ENCODE data around the gene OR4C11. TPM values are rescaled to one million over a fixed set of nuclear protein-coding genes. Genes with fewer than 3 reads are reported as not detected.

The OR4C11 gene, protein sequence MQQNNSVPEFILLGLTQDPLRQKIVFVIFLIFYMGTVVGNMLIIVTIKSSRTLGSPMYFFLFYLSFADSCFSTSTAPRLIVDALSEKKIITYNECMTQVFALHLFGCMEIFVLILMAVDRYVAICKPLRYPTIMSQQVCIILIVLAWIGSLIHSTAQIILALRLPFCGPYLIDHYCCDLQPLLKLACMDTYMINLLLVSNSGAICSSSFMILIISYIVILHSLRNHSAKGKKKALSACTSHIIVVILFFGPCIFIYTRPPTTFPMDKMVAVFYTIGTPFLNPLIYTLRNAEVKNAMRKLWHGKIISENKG
- total RNA-seq = not detected in 2 replicates

DNA sequence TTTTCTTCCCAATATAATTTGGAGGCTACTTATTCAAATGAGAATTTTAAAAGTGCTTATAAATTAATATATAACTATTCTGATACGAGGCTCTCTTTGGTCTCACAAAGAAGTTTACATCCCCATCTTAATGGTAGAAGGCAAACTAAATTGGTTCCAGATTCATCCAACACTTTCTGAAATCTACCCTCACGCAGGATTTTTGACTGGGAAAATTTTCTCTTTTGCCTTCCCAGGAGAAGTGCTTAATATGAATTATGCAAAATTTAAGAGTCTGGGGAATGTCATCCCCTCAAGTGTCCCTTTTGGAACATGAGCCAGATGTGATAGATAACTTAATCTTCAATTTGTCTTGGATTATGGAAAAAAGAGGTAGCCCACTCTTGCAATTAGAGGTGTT, at the start of gene OR4C11:
OR4C11 (minus strand) TSS at position 101 of the 400 bp plus-strand sequence. CDS start 3,272 bp downstream, outside the sequence.

GRCh38 chr11:55648027-55648426, 40.6 kb upstream of the OR4C11 start, which contains the start of gene OR4S2:
Gene OR4S2 (plus strand): TSS chr11:55648327. CDS start chr11:55650904, 2,577 bp downstream.

GRCh38 chr11:55634813-55635212, 27.4 kb upstream of the OR4C11 start, which contains the start of gene OR4P4:
Gene OR4P4 (plus strand): TSS chr11:55635113.

GRCh38 chr11:55571828-55572227, 35.6 kb downstream of the OR4C11 start, which contains the start of gene OR4C16:
Gene OR4C16 (plus strand): TSS chr11:55572128. CDS start chr11:55572128, 0 bp downstream.

DNA sequence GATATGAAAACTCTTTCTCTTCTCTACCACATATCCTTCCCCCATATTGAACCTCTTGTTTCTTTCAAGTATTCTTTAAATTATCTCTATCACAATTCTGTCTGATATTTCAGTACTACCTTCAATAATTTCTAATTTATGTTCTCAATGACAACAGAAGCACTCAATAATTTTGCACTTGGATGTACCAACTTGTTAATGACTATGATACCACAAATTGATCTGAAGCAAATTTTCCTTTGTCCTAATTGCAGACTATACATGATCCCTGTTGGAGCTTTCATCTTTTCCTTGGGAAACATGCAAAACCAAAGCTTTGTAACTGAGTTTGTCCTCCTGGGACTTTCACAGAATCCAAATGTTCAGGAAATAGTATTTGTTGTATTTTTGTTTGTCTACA, 53.3 kb downstream of the OR4C11 start, which contains the start of gene OR4C15:
OR4C15 (plus strand) TSS at position 301 of the 400 bp plus-strand sequence; CDS start at position 301, 0 bp downstream.

Other genes with a start within 250 kb of the OR4C11 start
- not detected in 2 replicates for gene OR4A15, start 239.7 kb downstream of the OR4C11 start, total RNA-seq
- gene OR4C15, start 53.2 kb downstream of the OR4C11 start, total RNA-seq = not detected in 2 replicates
- gene OR4C16, start 35.5 kb downstream of the OR4C11 start, total RNA-seq = not detected in 2 replicates
- not detected in 2 replicates for gene OR4P4, start 27.5 kb upstream of the OR4C11 start, total RNA-seq
- not detected in 2 replicates for gene OR4S2, start 40.7 kb upstream of the OR4C11 start, total RNA-seq
- gene OR4C6, start 54.6 kb upstream of the OR4C11 start, total RNA-seq = not detected in 2 replicates
- not detected in 2 replicates for gene OR5D13, start 165.8 kb upstream of the OR4C11 start, total RNA-seq
- gene OR5D14, start 187.9 kb upstream of the OR4C11 start, total RNA-seq = not detected in 2 replicates
- gene OR5L1, start 203.7 kb upstream of the OR4C11 start, total RNA-seq = not detected in 2 replicates
- not detected in 2 replicates for gene OR5D18, start 212.0 kb upstream of the OR4C11 start, total RNA-seq
- gene OR5L2, start 219.6 kb upstream of the OR4C11 start, total RNA-seq = not detected in 2 replicates
- not detected in 2 replicates for gene OR5D16, start 231.1 kb upstream of the OR4C11 start, total RNA-seq

Measured in endothelial cell of coronary artery (primary cell).